Adrenal gland (tissue), 5 donors: ENCODE measurements around the gene CEP78.

Experiments used
- CTCF ChIP-seq, 6 experiments: fragments of 450-650 bp in 4 of 6; fragments of 200-600 bp in 2 of 6; sonication (generic) in 1 of 6; IDR thresholded peaks; 1 replicate in 5 of 6; 2 replicates in 1 of 6; pipeline versions ENCODE4 v1.5.1 to v1.8.0; 2016 to 2021; ENCODE audit warnings: antibody characterized with exemption in 6 of 6, mild to moderate bottlenecking in 2 of 6, moderate library complexity in 1 of 6
- POLR2A ChIP-seq, 2 donors: fragments of 450-650 bp; IDR thresholded peaks; one replicate each; pipeline ENCODE4 v1.6.1; 2017; ENCODE audit warnings: antibody characterized with exemption in 2 of 2, mild to moderate bottlenecking in 2 of 2, moderate library complexity in 1 of 2
- donor health status: DM: no; HTN: no; CAD: no.

GRCh38 chr9:78286125-78286524 lies 50.2 kb downstream of the CEP78 start:
- TF ChIP-seq CTCF (IDR thresholded peaks at IDR 0.05) = no peak
- no peak for TF ChIP-seq POLR2A (IDR thresholded peaks at IDR 0.05)
